ENCODE measurements around the gene TNK1. TPM values are rescaled to one million over a fixed set of nuclear protein-coding genes. Genes with fewer than 3 reads are reported as not detected.

Gene TNK1
- total and polyA plus RNA-seq, 10 donors = 4.2 to 16.2 (median 6.6) TPM

DNA sequence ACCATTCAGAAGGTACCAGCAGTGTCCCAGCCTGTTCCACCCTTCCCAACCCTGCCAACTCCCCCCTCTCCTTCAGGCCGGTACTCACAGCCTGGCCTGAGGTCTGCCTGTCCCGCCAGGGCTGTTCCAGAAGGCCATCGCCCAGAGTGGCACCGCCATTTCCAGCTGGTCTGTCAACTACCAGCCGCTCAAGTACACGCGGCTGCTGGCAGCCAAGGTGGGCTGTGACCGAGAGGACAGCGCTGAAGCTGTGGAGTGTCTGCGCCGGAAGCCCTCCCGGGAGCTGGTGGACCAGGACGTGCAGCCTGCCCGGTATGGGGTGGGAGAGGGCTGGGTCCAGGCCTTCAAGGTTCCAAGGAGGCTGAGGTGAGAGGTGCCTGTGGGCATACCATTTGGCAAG, 33.9 kb downstream of the TNK1 start:
- 85 to 97% (median 87%) methylated on average over 7 to 14 of the region's 14 CpGs for WGBS, 5 donors
- DNase-seq = no peak
- intact Hi-C loops (cut with DNase I; ENCODE audit: low total_unique reads) = no loop called here
- peaks cover 0 to 7% (median 0%) of the 10 kb centered on the region in 6 donors for H3K36me3 ChIP-seq
- no peak overlapping the region for H3K4me3 ChIP-seq
- no peak overlapping the region for H3K27ac ChIP-seq
- TF ChIP-seq POLR2AphosphoS5 (IDR thresholded peaks at IDR 0.05) (no peak), POLR2A (IDR thresholded peaks at IDR 0.05) (no peak)
- TF ChIP-seq, protein P1, sequence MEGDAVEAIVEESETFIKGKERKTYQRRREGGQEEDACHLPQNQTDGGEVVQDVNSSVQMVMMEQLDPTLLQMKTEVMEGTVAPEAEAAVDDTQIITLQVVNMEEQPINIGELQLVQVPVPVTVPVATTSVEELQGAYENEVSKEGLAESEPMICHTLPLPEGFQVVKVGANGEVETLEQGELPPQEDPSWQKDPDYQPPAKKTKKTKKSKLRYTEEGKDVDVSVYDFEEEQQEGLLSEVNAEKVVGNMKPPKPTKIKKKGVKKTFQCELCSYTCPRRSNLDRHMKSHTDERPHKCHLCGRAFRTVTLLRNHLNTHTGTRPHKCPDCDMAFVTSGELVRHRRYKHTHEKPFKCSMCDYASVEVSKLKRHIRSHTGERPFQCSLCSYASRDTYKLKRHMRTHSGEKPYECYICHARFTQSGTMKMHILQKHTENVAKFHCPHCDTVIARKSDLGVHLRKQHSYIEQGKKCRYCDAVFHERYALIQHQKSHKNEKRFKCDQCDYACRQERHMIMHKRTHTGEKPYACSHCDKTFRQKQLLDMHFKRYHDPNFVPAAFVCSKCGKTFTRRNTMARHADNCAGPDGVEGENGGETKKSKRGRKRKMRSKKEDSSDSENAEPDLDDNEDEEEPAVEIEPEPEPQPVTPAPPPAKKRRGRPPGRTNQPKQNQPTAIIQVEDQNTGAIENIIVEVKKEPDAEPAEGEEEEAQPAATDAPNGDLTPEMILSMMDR (IDR thresholded peaks at IDR 0.05 in 8 of 11, conservative IDR thresholded peaks at IDR 0.05 in 3 of 11) = no peak
- H3K9me3 ChIP-seq = no peaks in the 10 kb centered on the region
- H3K4me1 ChIP-seq = no peaks in the 10 kb centered on the region
- H3K27me3 ChIP-seq (replicated peaks in 1 of 7) = no peaks in the 10 kb centered on the region

GRCh38 chr17:7415784-7416183, 34.9 kb downstream of the TNK1 start:
- Histone ChIP-seq H3K27ac (no peak overlapping the region), H3K27me3 (replicated peaks in 1 of 7) (no peaks in the 10 kb centered on the region), H3K36me3 (peaks cover 0 to 7% (median 0%) of the 10 kb centered on the region in 6 donors), H3K4me1 (no peaks in the 10 kb centered on the region), H3K4me3 (no peak overlapping the region), H3K9me3 (no peaks in the 10 kb centered on the region)
- WGBS, 5 donors = 85 to 96% (median 90%) methylated on average over 18 to 23 of the region's 23 CpGs
- DNase-seq = no peak
- intact Hi-C loops (cut with DNase I; ENCODE audit: low total_unique reads) = no loop called here
- TF ChIP-seq, protein P1 (IDR thresholded peaks at IDR 0.05 in 8 of 11, conservative IDR thresholded peaks at IDR 0.05 in 3 of 11) = no peak
- no peak for TF ChIP-seq POLR2AphosphoS5 (IDR thresholded peaks at IDR 0.05)
- no peak for TF ChIP-seq POLR2A (IDR thresholded peaks at IDR 0.05)

DNA sequence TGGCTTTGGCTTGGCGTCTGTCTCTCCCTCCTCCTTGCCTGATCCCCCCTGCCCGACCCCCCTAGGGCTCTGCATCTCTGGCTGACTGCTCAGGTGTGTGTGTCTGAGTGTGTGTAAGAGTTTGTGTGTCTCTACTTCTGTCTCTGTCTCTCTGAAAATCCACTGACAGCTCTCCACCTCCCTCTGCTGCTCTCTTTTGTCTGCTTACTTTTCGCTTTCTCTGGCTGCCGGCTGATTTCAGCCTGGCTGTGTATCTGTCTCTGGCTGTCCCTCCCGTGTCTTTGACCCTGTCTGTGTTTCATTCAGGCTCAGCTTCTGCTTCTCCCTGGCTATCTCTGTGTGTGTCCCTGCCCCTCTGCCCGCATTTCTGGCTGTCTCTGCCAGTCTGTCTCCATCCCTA, 35.4 kb downstream of the TNK1 start:
- intact Hi-C loops (cut with DNase I; ENCODE audit: low total_unique reads) = no loop called here
- H3K4me3 ChIP-seq = no peak overlapping the region
- no peaks in the 10 kb centered on the region for H3K4me1 ChIP-seq
- H3K27ac ChIP-seq = no peak overlapping the region
- no peak for DNase-seq
- 77 to 88% (median 79%) methylated on average over 6 of the region's 6 CpGs for WGBS, 5 donors
- H3K36me3 ChIP-seq = peaks cover 0 to 7% (median 0%) of the 10 kb centered on the region in 6 donors
- no peaks in the 10 kb centered on the region for H3K9me3 ChIP-seq
- H3K27me3 ChIP-seq (replicated peaks in 1 of 7) = no peaks in the 10 kb centered on the region
- TF ChIP-seq POLR2A (IDR thresholded peaks at IDR 0.05) = no peak
- no peak for TF ChIP-seq POLR2AphosphoS5 (IDR thresholded peaks at IDR 0.05)
- TF ChIP-seq, protein P1 (IDR thresholded peaks at IDR 0.05 in 8 of 11, conservative IDR thresholded peaks at IDR 0.05 in 3 of 11) = no peak

- intact Hi-C loops (cut with DNase I; ENCODE audit: low total_unique reads) = no loop called here
- TF ChIP-seq, protein P1 (IDR thresholded peaks at IDR 0.05 in 8 of 11, conservative IDR thresholded peaks at IDR 0.05 in 3 of 11) = no peak
- TF ChIP-seq POLR2A (IDR thresholded peaks at IDR 0.05) (no peak), POLR2AphosphoS5 (IDR thresholded peaks at IDR 0.05) (no peak)
- Histone ChIP-seq H3K27ac (no peak overlapping the region), H3K36me3 (peaks cover 0 to 7% (median 0%) of the 10 kb centered on the region in 6 donors), H3K27me3 (replicated peaks in 1 of 7) (no peaks in the 10 kb centered on the region), H3K4me1 (no peaks in the 10 kb centered on the region), H3K9me3 (no peaks in the 10 kb centered on the region), H3K4me3 (no peak overlapping the region)
- no peak for DNase-seq
- WGBS, 5 donors = 94 to 97% (median 96%) methylated on average over 40 to 54 of the region's 54 CpGs
Observed at GRCh38 chr17:7417056-7417655, 36.3 kb downstream of the TNK1 start.
